HepG2 (cell line): ENCODE results near the gene CHMP5. TPM values are rescaled to one million over a fixed set of nuclear protein-coding genes. Genes with fewer than 3 reads are reported as not detected.

Experiments
- ARHGAP35 ChIP-seq: sonication (generic); formaldehyde crosslinking; IDR thresholded peaks from 2 replicates; pipeline ENCODE4 v1.9.0; 2022; ENCODE audit warnings: mild to moderate bottlenecking, inconsistent platforms, moderate library complexity, missing genetic modification reagents, borderline replicate concordance
- ATF5 ChIP-seq: sonication (generic); formaldehyde crosslinking; IDR thresholded peaks from 2 replicates; pipeline ENCODE4 v1.4.0; 2020; ENCODE audit warnings: mild to moderate bottlenecking, low read depth, missing genetic modification reagents
- BCLAF1 ChIP-seq: fragments of 450-650 bp; IDR thresholded peaks from 2 replicates; pipeline ENCODE4 v1.6.1; 2017; ENCODE audit warnings: mild to moderate bottlenecking
- CBX5 ChIP-seq: sonication (generic); formaldehyde crosslinking; IDR thresholded peaks from 2 replicates; pipeline ENCODE4 v1.4.0; 2020; ENCODE audit warnings: missing genetic modification reagents, borderline replicate concordance
- CHD2 ChIP-seq: IDR thresholded peaks from 2 replicates; pipeline ENCODE4 v1.6.1; 2011; ENCODE audit warnings: low read depth, low read length, improper control_type of control experiment
- DBP ChIP-seq: sonication (generic); formaldehyde crosslinking; IDR thresholded peaks from 2 replicates; pipeline ENCODE4 v1.4.0; 2020; ENCODE audit warnings: missing genetic modification reagents; ENCODE audit errors: not compliant biosample characterization
- HINFP ChIP-seq: sonication (generic); formaldehyde crosslinking; IDR thresholded peaks from 2 replicates; pipeline ENCODE4 v1.4.0; 2020; ENCODE audit warnings: low read depth, mild to moderate bottlenecking, missing genetic modification reagents
- JUND ChIP-seq: sonication (generic); formaldehyde crosslinking; IDR thresholded peaks from 2 replicates; pipeline ENCODE4 v1.8.0; 2022; ENCODE audit warnings: mild to moderate bottlenecking, missing genetic modification reagents
- KLF15 ChIP-seq: sonication (generic); formaldehyde crosslinking; IDR thresholded peaks from 2 replicates; pipeline ENCODE4 v1.8.1; 2023; ENCODE audit warnings: borderline replicate concordance, mild to moderate bottlenecking, inconsistent platforms, missing genetic modification reagents, mixed read lengths
- MED1 ChIP-seq: sonication (generic); formaldehyde crosslinking; IDR thresholded peaks from 2 replicates; pipeline ENCODE4 v1.4.0; 2020; ENCODE audit warnings: missing genetic modification reagents
- MLXIP ChIP-seq: sonication (generic); formaldehyde crosslinking; IDR thresholded peaks from 2 replicates; pipeline ENCODE4 v1.9.0; 2021; ENCODE audit warnings: missing genetic modification reagents, borderline replicate concordance
- MTF1 ChIP-seq: sonication (generic); formaldehyde crosslinking; IDR thresholded peaks from 2 replicates; pipeline ENCODE4 v1.5.0; 2020; ENCODE audit warnings: missing genetic modification reagents
- NFRKB ChIP-seq: fragments of 450-650 bp; IDR thresholded peaks from 2 replicates; pipeline ENCODE4 v1.6.1; 2017
- ONECUT2 ChIP-seq: sonication (generic); formaldehyde crosslinking; IDR thresholded peaks from 2 replicates; pipeline ENCODE4 v1.4.0; 2020; ENCODE audit warnings: missing genetic modification reagents
- RELA ChIP-seq: sonication (generic); formaldehyde crosslinking; IDR thresholded peaks from 2 replicates; pipeline ENCODE4 v1.4.0; 2020; ENCODE audit warnings: missing genetic modification reagents
- SRSF4 ChIP-seq: fragments of 200-400 bp; formaldehyde crosslinking; IDR thresholded peaks from one replicate; pipeline ENCODE4 v1.6.1; 2018; ENCODE audit warnings: mild to moderate bottlenecking, low read depth, low read length, moderate library complexity; ENCODE audit not compliant: poor library complexity, severe bottlenecking
- STAG1 ChIP-seq: sonication (generic); formaldehyde crosslinking; IDR thresholded peaks from 2 replicates; pipeline ENCODE4 v1.4.0; 2020; ENCODE audit warnings: missing genetic modification reagents
- TGIF2 ChIP-seq: IDR thresholded peaks from 2 replicates; pipeline ENCODE4 v1.6.1; 2016; ENCODE audit warnings: control low read depth, missing compliant biosample characterization
- XRCC5 ChIP-seq: fragments of 200-400 bp; formaldehyde crosslinking; optimal IDR thresholded peaks from 2 replicates; pipeline ENCODE3; 2017; ENCODE audit warnings: mild to moderate bottlenecking, low read length
- ZNF772 ChIP-seq: sonication (generic); formaldehyde crosslinking; IDR thresholded peaks from 2 replicates; pipeline ENCODE4 v1.5.0; 2020; ENCODE audit warnings: mild to moderate bottlenecking, missing genetic modification reagents
- ZNF788 ChIP-seq: sonication (generic); formaldehyde crosslinking; IDR thresholded peaks from 2 replicates; pipeline ENCODE4 v1.5.0; 2020; ENCODE audit warnings: mild to moderate bottlenecking, missing genetic modification reagents, borderline replicate concordance
- polyA plus RNA-seq, 8 experiments: library from polyadenylated mRNA; depleted of rRNA in 3 of 8; stranded (reverse) in 7 of 8; unstranded in 1 of 8; fragments of >200 nt; fragmentation: Illumina TruSeq in 4 of 8; extraction: Trizol in 4 of 8; gene quantifications; 2 replicates each; pipeline versions ENCODE4 v1.2.1 to v1.2.3, GENCODE V29; 2011 to 2016; ENCODE audit warnings: low read depth in 4 of 8, missing spikeins in 1 of 8, mixed read lengths in 1 of 8; ENCODE audit not compliant: insufficient read depth in 1 of 8
- total RNA-seq, 5 experiments: library from RNA; depleted of rRNA; stranded (reverse); fragments of >200 nt; fragmentation: Illumina TruSeq; extraction: Trizol; gene quantifications; 2 replicates each; pipeline ENCODE4 v1.2.3, GENCODE V29; 2016; ENCODE audit warnings: low read depth in 1 of 5

The CHMP5 gene
- total and polyA plus RNA-seq, 2 of the 13 experiments (the other 11 are each of a cell fraction or from before 2014, with no cell fraction given), result 46.0 to 57.3 TPM

- TF ChIP-seq ATF5 (CRISPR knock-in tag), result no peak
- TF ChIP-seq ARHGAP35, result peak; percentile 87; the same call in 1 of the 2 replicates
- no peak for TF ChIP-seq BCLAF1
- peak; percentile 96 for TF ChIP-seq KLF15 (CRISPR knock-in tag)
- TF ChIP-seq MTF1, result no peak
- TF ChIP-seq RELA (CRISPR knock-in tag), result no peak
- peak; percentile 29; the same call in 1 of the 2 replicates for TF ChIP-seq MLXIP (CRISPR knock-in tag)
- peak; percentile 72; the same call in 1 of the 2 replicates for TF ChIP-seq HINFP (CRISPR knock-in tag)
- peak; percentile 94 for TF ChIP-seq TGIF2
- TF ChIP-seq XRCC5, result no peak
- TF ChIP-seq CHD2, result peak; percentile 70; the same call in 1 of the 2 replicates
- TF ChIP-seq ZNF772 (CRISPR knock-in tag), result peak; percentile 96
- peak; percentile 89 for TF ChIP-seq MED1 (CRISPR knock-in tag)
- TF ChIP-seq STAG1 (CRISPR knock-in tag), result no peak
- no peak for TF ChIP-seq SRSF4
- TF ChIP-seq DBP (CRISPR knock-in tag), result no peak
- peak; percentile 74; the same call in 1 of the 2 replicates for TF ChIP-seq CBX5
- no peak for TF ChIP-seq JUND
- TF ChIP-seq ONECUT2 (CRISPR knock-in tag), result peak; percentile 50; the same call in 1 of the 2 replicates
- TF ChIP-seq NFRKB, result peak; percentile 76
- peak; percentile 94 for TF ChIP-seq ZNF788 (CRISPR knock-in tag)
These were observed 25.6 kb downstream of the CHMP5 start, which contains the start of gene NFX1 (continued) for GRCh38 chr9:33290247-33291030.
